Mononuclear cell (primary cell): ENCODE data around the gene ARHGDIB. TPM values are rescaled to one million over a fixed set of nuclear protein-coding genes. Genes with fewer than 3 reads are reported as not detected.

Experiments
- H3K27me3 ChIP-seq: 2 replicates; pipeline ENCODE4 v1.6.0; 2011; ENCODE audit warnings: low read length, control low read depth; ENCODE audit not compliant: insufficient read depth
- H3K4me1 ChIP-seq: 2 replicates; pipeline ENCODE4 v1.5.1; 2011; ENCODE audit warnings: mild to moderate bottlenecking, low read length, control low read depth; ENCODE audit not compliant: insufficient read depth
- H3K4me3 ChIP-seq: 2 replicates; pipeline ENCODE4 v1.5.1; 2011; ENCODE audit warnings: mild to moderate bottlenecking, low read length, moderate library complexity
- H3K9me3 ChIP-seq: 2 replicates; pipeline ENCODE4 v1.5.1; 2011; ENCODE audit warnings: low read depth, mild to moderate bottlenecking, control low read depth, low read length
- total RNA-seq: library from RNA; depleted of rRNA; stranded (reverse); fragments of >200 nt; gene quantifications from one replicate; pipeline ENCODE4 v1.2.3, GENCODE V29; 2012

ARHGDIB gene
- total RNA-seq, 1 donor, result 1,170 TPM

DNA sequence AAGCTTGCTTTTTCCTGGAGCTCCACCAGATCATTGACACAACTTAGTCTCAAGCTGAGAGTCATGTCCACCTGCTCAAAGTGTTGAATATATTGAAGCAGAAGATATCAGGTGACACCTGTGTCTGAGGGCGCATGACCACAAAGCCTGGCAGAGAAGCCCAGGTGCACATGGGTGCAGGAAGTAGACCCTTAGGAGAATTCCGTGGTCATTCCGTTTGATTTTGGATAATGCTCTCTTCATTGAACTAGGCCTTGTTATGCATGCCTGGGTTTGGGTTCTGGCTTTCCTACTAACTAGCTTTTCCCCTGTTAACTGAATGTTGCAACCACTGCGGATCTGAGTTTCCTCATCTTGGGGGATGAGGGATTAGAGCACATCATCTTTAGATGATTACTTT lies 7.1 kb downstream of the ARHGDIB start:
- H3K4me3 ChIP-seq, result no peak overlapping the region
- H3K27me3 ChIP-seq, result no peaks in the 10 kb centered on the region
- H3K4me1 ChIP-seq, result peaks cover 93% of the 10 kb centered on the region
- H3K9me3 ChIP-seq, result no peaks in the 10 kb centered on the region

- Histone ChIP-seq H3K27me3 (no peaks in the 10 kb centered on the region), H3K4me1 (peaks cover 93% of the 10 kb centered on the region), H3K4me3 (no peak overlapping the region), H3K9me3 (no peaks in the 10 kb centered on the region)
Measured at GRCh38 chr12:14953752-14954151, 7.6 kb downstream of the ARHGDIB start.

DNA sequence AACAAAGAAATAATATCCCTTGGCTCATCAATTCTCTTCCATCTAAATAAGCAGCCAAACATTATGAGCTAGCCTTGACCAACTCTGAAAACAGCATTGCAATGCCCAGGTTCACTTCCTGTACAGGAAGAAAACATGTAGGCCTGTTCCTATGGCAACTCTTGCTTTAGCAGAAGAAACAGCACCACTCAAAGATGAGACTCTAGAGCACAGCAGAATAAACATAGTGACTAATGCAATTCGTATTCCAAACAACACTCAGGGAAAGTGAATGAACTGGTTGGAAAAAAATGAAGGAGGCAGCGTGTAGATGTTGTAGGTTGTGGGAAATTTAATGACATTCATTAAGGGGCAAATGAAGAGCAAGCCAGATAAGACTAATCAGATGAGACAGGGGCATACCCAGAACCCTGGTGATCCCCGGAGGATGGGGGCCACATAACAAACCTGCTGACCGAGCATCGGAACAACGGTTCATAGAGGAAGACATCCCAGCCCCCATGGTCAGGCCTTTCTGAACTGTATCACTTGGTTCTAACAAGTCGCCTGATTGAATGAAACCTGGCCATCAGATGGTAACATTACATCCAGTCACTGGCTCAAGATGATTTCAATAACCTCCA lies 9.0 kb downstream of the ARHGDIB start:
- peak overlapping the region; percentile 11 for H3K4me3 ChIP-seq
- H3K27me3 ChIP-seq, result no peaks in the 10 kb centered on the region
- H3K4me1 ChIP-seq, result peaks cover 93% of the 10 kb centered on the region
- no peaks in the 10 kb centered on the region for H3K9me3 ChIP-seq

DNA sequence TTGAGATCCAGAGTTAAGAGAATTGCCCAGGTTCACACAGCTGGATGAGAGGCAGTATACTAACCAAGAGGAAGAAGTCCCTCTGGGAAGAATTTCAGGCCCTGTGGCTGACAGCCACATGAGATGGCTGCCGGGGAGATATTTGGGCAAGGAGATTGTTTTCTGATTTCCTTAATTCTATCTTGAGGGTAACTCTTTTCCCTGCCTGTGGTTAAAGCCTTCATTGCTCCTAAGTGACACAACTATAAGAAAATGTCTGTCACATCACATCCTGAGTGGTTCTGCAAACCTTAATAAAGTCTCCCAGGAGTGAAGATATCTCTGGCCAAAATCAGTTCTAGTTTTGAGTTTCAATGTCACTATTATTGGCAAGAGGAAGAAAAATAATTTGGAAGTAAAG lies 9.6 kb downstream of the ARHGDIB start:
- Histone ChIP-seq H3K9me3 (no peaks in the 10 kb centered on the region), H3K4me3 (no peak overlapping the region), H3K4me1 (peaks cover 90% of the 10 kb centered on the region), H3K27me3 (no peaks in the 10 kb centered on the region)

DNA sequence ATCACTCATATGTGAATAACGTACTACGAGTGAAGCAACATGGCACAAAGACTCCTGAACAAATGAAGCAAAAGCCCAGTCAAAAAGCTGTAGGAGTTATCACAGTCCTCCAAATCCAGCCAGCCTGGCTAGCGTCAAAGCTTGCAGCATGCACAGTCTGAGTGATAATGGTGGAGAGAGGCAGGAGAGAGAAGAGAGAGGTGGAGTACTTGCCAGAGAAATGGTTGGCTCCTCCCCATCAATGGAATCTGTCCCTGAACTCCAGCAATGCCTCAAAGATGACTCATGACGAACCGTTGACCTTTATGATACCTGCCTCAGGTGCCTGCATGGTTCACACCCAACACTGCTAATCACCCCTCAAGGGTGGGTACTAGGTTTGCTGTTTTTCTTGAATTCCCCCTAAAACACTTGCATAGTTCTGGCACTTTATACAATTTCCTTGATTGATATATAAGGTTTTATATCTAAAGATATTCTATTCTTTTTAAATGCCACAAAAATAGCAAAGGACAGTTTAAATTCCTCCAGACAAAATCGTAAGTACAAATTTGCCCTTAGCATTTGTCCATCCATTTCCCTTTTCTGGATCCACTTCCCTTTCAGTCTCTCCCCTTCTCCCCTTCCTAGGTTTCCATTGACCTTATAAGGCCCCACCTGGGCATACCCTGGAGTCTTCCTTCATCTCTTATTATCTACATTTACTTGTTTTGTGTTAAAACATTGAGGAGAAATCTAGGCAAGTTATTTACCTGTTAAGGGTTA lies 10.2 kb downstream of the ARHGDIB start:
- Histone ChIP-seq H3K27me3 (no peaks in the 10 kb centered on the region), H3K4me3 (no peak overlapping the region)

DNA sequence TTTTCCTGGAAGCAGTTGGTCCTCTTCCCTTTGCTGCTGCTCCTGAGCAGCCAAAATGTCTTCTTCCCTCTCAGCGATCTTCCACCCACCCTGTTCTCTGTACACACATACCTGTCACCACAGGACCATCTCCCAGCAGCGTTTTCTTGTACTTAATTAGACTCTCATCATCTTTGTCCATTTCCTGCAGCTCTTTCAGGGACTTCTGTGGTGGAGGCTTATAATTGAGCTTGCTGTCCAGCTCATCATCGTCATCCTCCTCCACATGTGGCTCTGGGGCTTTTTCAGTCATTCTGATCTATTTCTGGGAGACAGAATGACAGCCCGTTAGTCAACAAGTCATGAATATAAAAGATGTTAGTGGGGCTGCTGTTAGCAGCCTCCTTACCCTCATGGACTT lies 11.0 kb downstream of the ARHGDIB start:
- Histone ChIP-seq H3K27me3 (no peaks in the 10 kb centered on the region), H3K9me3 (no peaks in the 10 kb centered on the region), H3K4me1 (peaks cover 81% of the 10 kb centered on the region), H3K4me3 (no peak overlapping the region)

More for the DNA sequence above, 10.2 kb downstream of the ARHGDIB start:
- peaks cover 88% of the 10 kb centered on the region for H3K4me1 ChIP-seq
- H3K9me3 ChIP-seq, result no peaks in the 10 kb centered on the region

DNA sequence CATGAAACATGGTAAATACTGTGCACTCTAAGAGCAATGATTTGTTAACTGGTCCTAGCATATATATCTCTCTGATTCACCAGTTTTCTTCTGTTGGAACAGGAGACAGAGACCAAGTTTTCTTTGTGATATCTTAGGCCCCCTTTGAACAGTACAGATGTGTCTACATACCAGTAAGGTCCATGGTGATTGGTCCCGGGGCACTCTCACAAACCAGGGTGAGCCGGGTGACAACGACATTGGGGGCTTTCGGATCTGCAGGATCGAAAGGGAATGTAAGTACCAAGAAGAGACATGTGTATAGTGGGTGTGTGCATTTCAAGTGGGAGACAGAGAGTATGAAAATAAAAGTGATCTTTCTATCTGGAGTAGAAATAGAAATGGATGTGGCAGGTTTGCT lies 11.8 kb downstream of the ARHGDIB start:
- H3K9me3 ChIP-seq, result no peaks in the 10 kb centered on the region
- H3K4me1 ChIP-seq, result peaks cover 79% of the 10 kb centered on the region
- no peaks in the 10 kb centered on the region for H3K27me3 ChIP-seq
- H3K4me3 ChIP-seq, result no peak overlapping the region

DNA sequence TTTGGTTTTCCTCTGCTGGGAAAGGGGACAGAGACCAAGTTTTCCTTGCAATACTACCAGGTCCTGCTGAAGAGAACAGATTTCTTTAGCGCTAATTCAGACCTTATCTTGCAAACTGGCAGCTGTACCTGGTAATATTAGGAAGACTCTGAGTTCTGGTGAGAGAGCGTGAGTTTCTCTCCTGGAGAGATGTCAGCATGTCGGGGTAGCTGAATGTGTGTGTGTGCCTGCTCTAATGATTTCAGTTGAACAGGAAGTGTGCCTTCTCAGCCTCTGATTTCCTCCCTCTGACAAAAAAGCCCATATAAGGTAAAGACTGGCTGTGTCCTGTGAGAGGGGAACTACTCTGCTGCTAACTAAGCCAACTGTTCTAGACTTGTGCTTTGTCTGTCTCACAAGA lies 12.7 kb downstream of the ARHGDIB start:
- H3K27me3 ChIP-seq, result no peaks in the 10 kb centered on the region
- no peak overlapping the region for H3K4me3 ChIP-seq
- peaks cover 69% of the 10 kb centered on the region for H3K4me1 ChIP-seq
- H3K9me3 ChIP-seq, result no peaks in the 10 kb centered on the region

- Histone ChIP-seq H3K27me3 (no peaks in the 10 kb centered on the region), H3K9me3 (no peaks in the 10 kb centered on the region), H3K4me3 (no peak overlapping the region), H3K4me1 (peaks cover 51% of the 10 kb centered on the region)
Measured at GRCh38 chr12:14946861-14947260, 14.5 kb downstream of the ARHGDIB start.

- H3K27me3 ChIP-seq, result no peaks in the 10 kb centered on the region
- H3K4me3 ChIP-seq, result no peak overlapping the region
- no peaks in the 10 kb centered on the region for H3K9me3 ChIP-seq
- peaks cover 44% of the 10 kb centered on the region for H3K4me1 ChIP-seq
Measured at GRCh38 chr12:14946162-14946561, 15.2 kb downstream of the ARHGDIB start.

DNA sequence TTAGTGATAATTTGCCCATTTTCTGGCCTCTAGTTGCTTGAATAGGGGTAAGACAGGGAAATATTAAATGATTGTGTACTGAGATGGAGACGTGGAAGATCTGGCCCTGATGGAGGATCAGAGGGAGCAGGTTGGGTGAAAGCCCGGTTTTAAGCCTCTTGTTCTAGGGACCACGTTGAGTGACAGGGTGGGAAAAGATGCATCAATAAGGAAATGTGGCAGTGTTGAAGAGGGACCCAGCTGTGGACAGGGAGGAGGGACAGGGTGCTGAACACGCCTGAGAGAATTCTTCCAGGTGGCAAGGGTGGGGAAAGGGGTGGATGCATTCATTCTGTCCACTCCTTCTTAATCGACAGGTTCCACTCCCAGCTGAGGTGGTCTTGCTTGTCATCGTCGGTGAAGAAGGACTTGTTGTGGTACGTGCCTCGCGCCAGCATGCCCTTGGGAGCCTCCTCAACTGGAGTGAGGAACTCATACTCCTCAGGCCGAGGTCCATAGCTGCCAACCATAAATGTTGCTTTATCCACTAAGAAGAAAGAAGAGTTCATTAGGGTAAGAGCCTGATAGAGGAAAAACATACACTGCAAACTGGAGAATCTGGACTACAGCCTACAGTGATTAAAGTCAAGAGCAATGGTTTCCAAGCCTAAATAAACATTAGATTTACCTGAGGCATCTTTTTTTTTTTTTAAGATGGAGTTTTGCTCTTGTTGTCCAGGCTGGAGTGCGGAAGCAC lies 19.0 kb downstream of the ARHGDIB start:
- H3K9me3 ChIP-seq, result no peaks in the 10 kb centered on the region
- no peak overlapping the region for H3K4me3 ChIP-seq
- peaks cover 31% of the 10 kb centered on the region for H3K4me1 ChIP-seq
- no peaks in the 10 kb centered on the region for H3K27me3 ChIP-seq

- H3K27me3 ChIP-seq, result no peaks in the 10 kb centered on the region
- peaks cover 25% of the 10 kb centered on the region for H3K4me1 ChIP-seq
- no peaks in the 10 kb centered on the region for H3K9me3 ChIP-seq
- H3K4me3 ChIP-seq, result no peak overlapping the region
Measured at GRCh38 chr12:14941369-14941768, 20.0 kb downstream of the ARHGDIB start.

DNA sequence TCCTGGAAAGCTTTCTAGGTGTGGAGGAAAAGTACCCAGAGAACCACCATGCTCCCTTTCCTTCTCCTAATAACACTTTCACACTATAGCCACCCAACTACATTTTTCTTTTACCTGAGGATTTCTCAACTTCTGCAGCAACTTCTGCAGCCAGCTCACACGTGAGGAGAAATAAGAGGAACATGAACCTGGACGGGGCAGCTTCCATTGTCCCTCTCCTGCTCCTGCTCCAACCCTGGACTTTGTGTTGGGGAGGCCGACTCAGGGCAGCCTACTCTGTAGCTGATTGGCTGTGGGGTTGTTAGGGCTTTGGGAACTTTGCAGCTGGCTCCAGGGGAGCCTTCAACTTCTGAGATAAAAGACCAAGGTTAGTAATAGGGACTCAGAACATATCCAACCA lies 23.1 kb downstream of the ARHGDIB start, which contains the start of gene ERP27:
ERP27 (minus strand) TSS at position 237 of the 400 bp plus-strand sequence; CDS start at position 208, 29 bp downstream.
- H3K4me3 ChIP-seq, result no peak within 1 kb of the TSS
- no peaks in the 10 kb centered on the region for H3K27me3 ChIP-seq

GRCh38 chr12:14937689-14938088 lies 23.7 kb downstream of the ARHGDIB start:
- Histone ChIP-seq H3K4me3 (no peak overlapping the region), H3K4me1 (peaks cover 23% of the 10 kb centered on the region), H3K9me3 (no peaks in the 10 kb centered on the region), H3K27me3 (no peaks in the 10 kb centered on the region)

More for the DNA sequence above, 23.1 kb downstream of the ARHGDIB start, which contains the start of gene ERP27:
- Histone ChIP-seq H3K9me3 (no peaks in the 10 kb centered on the region), H3K4me1 (peaks cover 23% of the 10 kb centered on the region)

DNA sequence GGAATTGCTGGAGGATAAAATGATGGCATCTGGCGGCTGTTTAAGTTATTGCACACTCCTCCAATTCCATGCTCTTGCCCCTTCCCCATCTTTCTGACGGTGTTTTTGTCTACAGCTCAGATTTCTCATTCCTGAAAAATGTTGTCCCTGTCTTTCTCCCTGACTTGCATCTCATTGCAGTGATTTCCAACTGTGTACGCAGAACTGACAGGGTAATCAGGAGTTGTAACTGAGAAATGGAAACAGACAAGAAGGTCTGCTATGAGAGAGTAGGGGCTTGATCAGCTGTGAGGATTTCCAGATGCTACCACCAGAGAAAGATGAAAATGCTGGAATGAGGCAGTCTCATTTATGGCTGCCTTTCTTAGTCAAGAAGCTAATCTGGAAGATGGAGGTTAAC lies 24.4 kb downstream of the ARHGDIB start:
- H3K27me3 ChIP-seq, result no peaks in the 10 kb centered on the region
- no peak overlapping the region for H3K4me3 ChIP-seq
- peaks cover 23% of the 10 kb centered on the region for H3K4me1 ChIP-seq
- H3K9me3 ChIP-seq, result no peaks in the 10 kb centered on the region
